ENCODE data around the gene BPIFB3. TPM values are rescaled to one million over a fixed set of nuclear protein-coding genes. Genes with fewer than 3 reads are reported as not detected.

The BPIFB3 gene
- total and polyA plus RNA-seq, 2 of the 13 experiments (the other 11 are each of a cell fraction or from before 2014, with no cell fraction given) = 0.09 TPM; not detected in 1

- peak; percentile 98 for TF ChIP-seq ZNF687 (CRISPR knock-in tag; IDR thresholded peaks at IDR 0.05)
- TF ChIP-seq FOXA3 (CRISPR knock-in tag; IDR thresholded peaks at IDR 0.05) = peak; percentile 92
- peak; percentile 89 for TF ChIP-seq ARNTL (CRISPR knock-in tag; IDR thresholded peaks at IDR 0.05)
- TF ChIP-seq SIX1 (CRISPR knock-in tag; IDR thresholded peaks at IDR 0.05; ENCODE audit: borderline replicate concordance) = no peak; the same call in 1 of the 2 replicates
- peak; percentile 89 for TF ChIP-seq RARA (CRISPR knock-in tag; IDR thresholded peaks at IDR 0.05)
- no peak for TF ChIP-seq REL (CRISPR knock-in tag; conservative IDR thresholded peaks at IDR 0.05)
- no peak; the same call in 1 of the 2 replicates for TF ChIP-seq MZF1 (CRISPR knock-in tag; IDR thresholded peaks at IDR 0.05; ENCODE audit: borderline replicate concordance)
- TF ChIP-seq FOXA1 (IDR thresholded peaks at IDR 0.05) = no peak
- TF ChIP-seq FOXA1 (CRISPR knock-in tag; IDR thresholded peaks at IDR 0.05) = peak; percentile 97
- peak; percentile 97 for TF ChIP-seq MAX (IDR thresholded peaks at IDR 0.05)
- TF ChIP-seq ZNF552 (CRISPR knock-in tag; IDR thresholded peaks at IDR 0.05; ENCODE audit: borderline replicate concordance) = peak; percentile 95
- TF ChIP-seq THAP11 (CRISPR knock-in tag; IDR thresholded peaks at IDR 0.05) = peak; percentile 75
- TF ChIP-seq ZNF691 (CRISPR knock-in tag; IDR thresholded peaks at IDR 0.05; ENCODE audit: borderline replicate concordance, low read depth) = peak; percentile 44; the same call in 1 of the 2 replicates
- peak; percentile 80 for TF ChIP-seq ZBED4 (CRISPR knock-in tag; IDR thresholded peaks at IDR 0.05; ENCODE audit: borderline replicate concordance)
- TF ChIP-seq ZNF136 (CRISPR knock-in tag; IDR thresholded peaks at IDR 0.05; ENCODE audit: low read depth) = peak; percentile 27; the same call in 1 of the 2 replicates
- TF ChIP-seq TGIF2 (CRISPR knock-in tag; IDR thresholded peaks at IDR 0.05) = peak; percentile 58; the same call in 1 of the 2 replicates
- TF ChIP-seq ZNF776 (CRISPR knock-in tag; IDR thresholded peaks at IDR 0.05) = 0 out of 2 replicates have a peak, but pooled peaks have one; percentile 16
Observed at GRCh38 chr20:33007376-33008335, 46.0 kb upstream of the BPIFB3 start, which contains the start of gene BPIFB2 (continued).
